ENCODE data around the gene GPHN. TPM values are rescaled to one million over a fixed set of nuclear protein-coding genes. Genes with fewer than 3 reads are reported as not detected.
"Not testable (repeated sequence)": the region's sequence is repeated elsewhere in the genome, so short reads cannot be mapped to it uniquely, and the experiment has no call there.

The GPHN gene
- total and polyA plus RNA-seq, 11 donors, result 15.2 to 37.1 (median 30.1) TPM

GRCh38 chr14:66824251-66824650 is 316.3 kb downstream of the GPHN start:
- intact Hi-C loops (cut with DNase I), result no loop called here
- Histone ChIP-seq H3K9me3 (peaks cover 0 to 3% (median 0%) of the 10 kb centered on the region in 12 donors), H3K4me3 (no peak overlapping the region), H3K4me1 (peaks cover 0 to 4% (median 0%) of the 10 kb centered on the region in 12 donors), H3K27me3 (no peaks in the 10 kb centered on the region), H3K36me3 (no peaks in the 10 kb centered on the region), H3K27ac (no peak overlapping the region)
- 52 to 60% (median 55%) methylated on average over 2 of the region's 2 CpGs for WGBS, 4 donors
- DNase-seq (no peak), ATAC-seq (no peak)
- no peak for TF ChIP-seq CTCF (IDR thresholded peaks at IDR 0.05)
- no peak for TF ChIP-seq POLR2A (IDR thresholded peaks at IDR 0.05)

GRCh38 chr14:66827182-66827581 is 319.2 kb downstream of the GPHN start:
- ATAC-seq (no peak), DNase-seq (no peak)
- Histone ChIP-seq H3K36me3 (no peaks in the 10 kb centered on the region), H3K4me1 (peaks cover 0 to 4% (median 0%) of the 10 kb centered on the region in 12 donors), H3K4me3 (no peak overlapping the region), H3K9me3 (no peaks in the 10 kb centered on the region), H3K27ac (no peak overlapping the region), H3K27me3 (no peaks in the 10 kb centered on the region)
- intact Hi-C loops (cut with DNase I), result no loop called here
- no peak for TF ChIP-seq CTCF (IDR thresholded peaks at IDR 0.05)
- no peak for TF ChIP-seq POLR2A (IDR thresholded peaks at IDR 0.05)
- WGBS, 4 donors, result 92 to 96% (median 94%) methylated on average over 5 of the region's 5 CpGs

GRCh38 chr14:66831173-66831572 is 323.2 kb downstream of the GPHN start:
- Histone ChIP-seq H3K4me3 (no peak overlapping the region), H3K27ac (no peak overlapping the region), H3K4me1 (no peaks in the 10 kb centered on the region), H3K9me3 (no peaks in the 10 kb centered on the region), H3K27me3 (no peaks in the 10 kb centered on the region), H3K36me3 (no peaks in the 10 kb centered on the region)
- DNase-seq (no peak), ATAC-seq (no peak)
- TF ChIP-seq CTCF (IDR thresholded peaks at IDR 0.05) (no peak), POLR2A (IDR thresholded peaks at IDR 0.05) (no peak)
- 89 to 100% (median 99%) methylated on average over 1 of the region's 1 CpG for WGBS, 4 donors
- intact Hi-C loops (cut with DNase I), result no loop called here

- no peaks in the 10 kb centered on the region for H3K27me3 ChIP-seq
- DNase-seq (no peak), ATAC-seq (no peak)
- WGBS, 4 donors, result 76 to 97% (median 95%) methylated on average over 2 of the region's 2 CpGs
- H3K27ac ChIP-seq, result no peak overlapping the region
- no peaks in the 10 kb centered on the region for H3K4me1 ChIP-seq
- no peaks in the 10 kb centered on the region for H3K36me3 ChIP-seq
- H3K9me3 ChIP-seq, result no peaks in the 10 kb centered on the region
- H3K4me3 ChIP-seq, result no peak overlapping the region
- TF ChIP-seq CTCF (IDR thresholded peaks at IDR 0.05) (no peak), POLR2A (IDR thresholded peaks at IDR 0.05) (no peak)
- intact Hi-C loops (cut with DNase I), result no loop called here
These were observed 325.9 kb downstream of the GPHN start for GRCh38 chr14:66833816-66834215.

GRCh38 chr14:66837436-66837835 is 329.5 kb downstream of the GPHN start:
- H3K4me1 ChIP-seq; ATAC-seq; H3K27me3 ChIP-seq; H3K36me3 ChIP-seq; H3K27ac ChIP-seq; H3K4me3 ChIP-seq; DNase-seq; H3K9me3 ChIP-seq; intact Hi-C loops (cut with DNase I): not testable (repeated sequence)
- 95 to 100% (median 98%) methylated on average over 1 to 2 of the region's 2 CpGs for WGBS, 4 donors

Measured in heart left ventricle (tissue), 16 donors.